CD14-positive monocyte (primary cell): Measurements from ENCODE around the gene ARHGEF16. TPM values are rescaled to one million over a fixed set of nuclear protein-coding genes. Genes with fewer than 3 reads are reported as not detected.

Source experiments
- DNase-seq, 3 donors: peaks; one replicate each; pipeline ENCODE4 v3.0.0-alpha.2; 2011 to 2022
- H2AFZ ChIP-seq: 2 replicates; pipeline ENCODE4 v1.6.0; 2012; ENCODE audit warnings: mild to moderate bottlenecking, low read depth, low read length, inconsistent platforms; ENCODE audit not compliant: insufficient read depth, poor library complexity, severe bottlenecking
- H3K27ac ChIP-seq, 2 donors: 1 replicate in 1 of 2; 2 replicates in 1 of 2; pipeline ENCODE4 v1.5.1; 2012 to 2013; ENCODE audit warnings: low read length in 2 of 2, control low read depth in 1 of 2, inconsistent platforms in 1 of 2, low read depth in 1 of 2, mild to moderate bottlenecking in 1 of 2
- H3K27me3 ChIP-seq, 2 donors: one replicate each; pipeline versions ENCODE4 v1.6.0 to v1.6.1; 2011 to 2013; ENCODE audit warnings: low read length in 2 of 2; ENCODE audit not compliant: control insufficient read depth in 2 of 2, insufficient read depth in 2 of 2
- H3K36me3 ChIP-seq, 2 donors: replicated peaks in 1 of 2; 1 replicate in 1 of 2; 2 replicates in 1 of 2; pipeline versions ENCODE4 v1.5.1 to v1.6.1; 2012 to 2013; ENCODE audit warnings: low read length in 2 of 2, control low read depth in 1 of 2, inconsistent platforms in 1 of 2, mild to moderate bottlenecking in 1 of 2; ENCODE audit not compliant: insufficient read depth in 2 of 2, control insufficient read depth in 1 of 2
- H3K4me1 ChIP-seq, 2 donors: 1 replicate in 1 of 2; 2 replicates in 1 of 2; pipeline versions ENCODE4 v1.5.1 to v1.6.1; 2012 to 2013; ENCODE audit warnings: low read length in 2 of 2, control low read depth in 1 of 2, inconsistent platforms in 1 of 2, mild to moderate bottlenecking in 1 of 2, moderate library complexity in 1 of 2; ENCODE audit not compliant: insufficient read depth in 2 of 2, control insufficient read depth in 1 of 2
- H3K4me2 ChIP-seq: replicated peaks from 2 replicates; pipeline ENCODE3; 2012; ENCODE audit warnings: low read length, moderate library complexity, mild to moderate bottlenecking; ENCODE audit not compliant: poor library complexity, severe bottlenecking; ENCODE audit errors: extremely low read depth
- H3K4me3 ChIP-seq, 3 experiments: fragments of 200-600 bp in 1 of 3; sonication (generic) in 1 of 3; replicated peaks in 1 of 3; 1 replicate in 2 of 3; 2 replicates in 1 of 3; pipeline ENCODE4 v1.5.1; 2011 to 2013; ENCODE audit warnings: low read length in 3 of 3, mild to moderate bottlenecking in 3 of 3, control low read depth in 2 of 3, low read depth in 2 of 3, inconsistent platforms in 1 of 3, moderate library complexity in 1 of 3
- H3K79me2 ChIP-seq: 2 replicates; pipeline ENCODE4 v1.6.0; 2012; ENCODE audit warnings: mild to moderate bottlenecking, control low read depth, inconsistent platforms, low read length, moderate library complexity; ENCODE audit not compliant: insufficient read depth
- H3K9ac ChIP-seq: 2 replicates; pipeline ENCODE4 v1.6.0; 2017; ENCODE audit warnings: low read length, mild to moderate bottlenecking; ENCODE audit not compliant: insufficient read depth, poor library complexity, severe bottlenecking
- H3K9me3 ChIP-seq, 2 donors: replicated peaks in 1 of 2; 1 replicate in 1 of 2; 2 replicates in 1 of 2; pipeline versions ENCODE4 v1.5.1 to v1.6.1; 2012 to 2013; ENCODE audit warnings: low read length in 2 of 2, control low read depth in 1 of 2; ENCODE audit not compliant: control insufficient read depth in 1 of 2, insufficient read depth in 1 of 2
- H4K20me1 ChIP-seq: 2 replicates; pipeline ENCODE4 v1.6.0; 2012; ENCODE audit warnings: mild to moderate bottlenecking, low read length, control low read depth, moderate library complexity; ENCODE audit not compliant: insufficient read depth
- H3K27ac Mint-ChIP-seq, 7 donors: one replicate each; pipeline ENCODE4 v1.8.0; 2020; ENCODE audit warnings: mild to moderate bottlenecking in 7 of 7, mixed read lengths in 7 of 7, moderate library complexity in 6 of 7, inconsistent platforms in 2 of 7
- H3K27me3 Mint-ChIP-seq, 3 donors: one replicate each; pipeline ENCODE4 v1.8.0; 2021 to 2022; ENCODE audit warnings: low read depth in 3 of 3, mild to moderate bottlenecking in 3 of 3, mixed read lengths in 3 of 3, moderate library complexity in 3 of 3, inconsistent platforms in 1 of 3
- H3K36me3 Mint-ChIP-seq, 2 donors: one replicate each; pipeline ENCODE4 v1.8.0; 2020; ENCODE audit warnings: mixed read lengths in 2 of 2, inconsistent platforms in 1 of 2, mild to moderate bottlenecking in 1 of 2
- H3K4me1 Mint-ChIP-seq: one replicate; pipeline ENCODE4 v1.8.0; 2020; ENCODE audit warnings: mild to moderate bottlenecking, mixed read lengths
- H3K4me3 Mint-ChIP-seq, 2 donors: one replicate each; pipeline ENCODE4 v1.8.0; 2020; ENCODE audit warnings: mild to moderate bottlenecking in 2 of 2, mixed read lengths in 2 of 2, moderate library complexity in 1 of 2
- H3K9me3 Mint-ChIP-seq, 7 donors: one replicate each; pipeline ENCODE4 v1.8.0; 2020 to 2022; ENCODE audit warnings: mixed read lengths in 7 of 7, mild to moderate bottlenecking in 6 of 7, moderate library complexity in 6 of 7, inconsistent platforms in 2 of 7
- WGBS: methylation state at CpG from one replicate; pipeline ENCODE4 v1.1.5; 2013; ENCODE audit warnings: missing lambda C conversion rate; ENCODE audit not compliant: insufficient coverage; 5-methylcytosine and 5-hydroxymethylcytosine counted together
- intact Hi-C, 2 donors: fragments of 100-400 bp; cut with micrococcal nuclease; formaldehyde crosslinking; loops; one replicate each; pipeline versions ENCODE4 v1.15.0 to v1.15.1; 2023
- polyA plus RNA-seq, 3 donors: library from polyadenylated mRNA; depleted of rRNA in 1 of 3; unstranded in 2 of 3; stranded (reverse) in 1 of 3; fragments of 300-500 nt in 2 of 3; fragments of >200 nt in 1 of 3; fragmentation: Illumina TruSeq in 2 of 3; gene quantifications; 1 replicate in 2 of 3; 2 replicates in 1 of 3; pipeline ENCODE4 v1.2.3, GENCODE V29; 2012 to 2021
- TF ChIP-seq, protein P1 (sequence below): fragments of 200-600 bp; IDR thresholded peaks from one replicate; pipeline ENCODE4 v1.8.0; 2022; ENCODE audit warnings: antibody characterized with exemption, mild to moderate bottlenecking

The ARHGEF16 gene
- polyA plus RNA-seq, 3 donors: not detected

GRCh38 chr1:3502641-3503524 is 48.4 kb downstream of the ARHGEF16 start:
- Histone ChIP-seq H3K9me3 (no peaks in the 10 kb centered on the region), H3K36me3 (no peaks in the 10 kb centered on the region), H4K20me1 (no peaks in the 10 kb centered on the region), H3K4me1 (no peaks in the 10 kb centered on the region), H2AFZ (no peak overlapping the region), H3K4me2 (no peak overlapping the region), H3K27ac (no peak overlapping the region), H3K4me3 (no peak overlapping the region), H3K27me3 (no peaks in the 10 kb centered on the region), H3K79me2 (no peaks in the 10 kb centered on the region), H3K9ac (no peak overlapping the region)
- Mint-ChIP-seq H3K4me3 (no peak overlapping the region), H3K27ac (no peak overlapping the region), H3K9me3 (peaks cover 0 to 2% (median 0%) of the 10 kb centered on the region in 7 donors), H3K27me3 (peaks cover 0 to 2% (median 1%) of the 10 kb centered on the region in 3 donors), H3K4me1 (no peaks in the 10 kb centered on the region), H3K36me3 (peaks cover 0 to 3% of the 10 kb centered on the region in 2 donors)
- TF ChIP-seq, protein P1, sequence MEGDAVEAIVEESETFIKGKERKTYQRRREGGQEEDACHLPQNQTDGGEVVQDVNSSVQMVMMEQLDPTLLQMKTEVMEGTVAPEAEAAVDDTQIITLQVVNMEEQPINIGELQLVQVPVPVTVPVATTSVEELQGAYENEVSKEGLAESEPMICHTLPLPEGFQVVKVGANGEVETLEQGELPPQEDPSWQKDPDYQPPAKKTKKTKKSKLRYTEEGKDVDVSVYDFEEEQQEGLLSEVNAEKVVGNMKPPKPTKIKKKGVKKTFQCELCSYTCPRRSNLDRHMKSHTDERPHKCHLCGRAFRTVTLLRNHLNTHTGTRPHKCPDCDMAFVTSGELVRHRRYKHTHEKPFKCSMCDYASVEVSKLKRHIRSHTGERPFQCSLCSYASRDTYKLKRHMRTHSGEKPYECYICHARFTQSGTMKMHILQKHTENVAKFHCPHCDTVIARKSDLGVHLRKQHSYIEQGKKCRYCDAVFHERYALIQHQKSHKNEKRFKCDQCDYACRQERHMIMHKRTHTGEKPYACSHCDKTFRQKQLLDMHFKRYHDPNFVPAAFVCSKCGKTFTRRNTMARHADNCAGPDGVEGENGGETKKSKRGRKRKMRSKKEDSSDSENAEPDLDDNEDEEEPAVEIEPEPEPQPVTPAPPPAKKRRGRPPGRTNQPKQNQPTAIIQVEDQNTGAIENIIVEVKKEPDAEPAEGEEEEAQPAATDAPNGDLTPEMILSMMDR: no peak
- no peak for DNase-seq
- WGBS: 93% methylated on average over 20 of the region's 22 CpGs
- intact Hi-C loops: no loop called here

DNA sequence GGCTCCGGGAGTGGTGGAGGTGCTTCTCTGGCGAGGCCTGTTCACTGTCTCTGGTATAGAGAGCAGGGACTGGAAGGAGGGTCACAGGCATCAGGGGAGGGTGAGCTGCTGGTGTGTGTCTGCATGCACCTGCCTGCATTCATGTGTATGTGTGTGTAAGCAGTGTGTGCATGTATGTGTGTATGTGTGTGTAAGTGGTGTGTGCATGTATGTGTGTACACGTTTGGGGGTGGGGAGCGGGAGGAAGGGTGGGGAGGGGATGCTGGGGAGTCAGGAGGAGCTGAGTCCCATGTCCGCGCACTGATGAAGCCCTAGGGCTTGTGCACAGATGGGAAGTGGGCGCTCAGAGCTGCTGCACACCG is 49.0 kb downstream of the ARHGEF16 start:
- Histone ChIP-seq H3K79me2 (no peaks in the 10 kb centered on the region), H3K36me3 (no peaks in the 10 kb centered on the region), H3K27ac (no peak overlapping the region), H3K9me3 (no peaks in the 10 kb centered on the region), H3K9ac (no peak overlapping the region), H3K4me3 (no peak overlapping the region), H3K4me2 (no peak overlapping the region), H4K20me1 (no peaks in the 10 kb centered on the region), H3K4me1 (no peaks in the 10 kb centered on the region), H2AFZ (no peak overlapping the region), H3K27me3 (no peaks in the 10 kb centered on the region)
- DNase-seq: no peak
- H3K27ac Mint-ChIP-seq: no peak overlapping the region
- peaks cover 0 to 3% of the 10 kb centered on the region in 2 donors for H3K36me3 Mint-ChIP-seq
- intact Hi-C loops: no loop called here
- peaks cover 0 to 2% (median 1%) of the 10 kb centered on the region in 3 donors for H3K27me3 Mint-ChIP-seq
- peaks cover 0 to 2% (median 0%) of the 10 kb centered on the region in 7 donors for H3K9me3 Mint-ChIP-seq
- H3K4me1 Mint-ChIP-seq: no peaks in the 10 kb centered on the region
- WGBS: 93% methylated on average over 8 of the region's 8 CpGs
- no peak overlapping the region for H3K4me3 Mint-ChIP-seq
- TF ChIP-seq, protein P1: no peak
